Measurements from ENCODE around the gene POLQ. TPM values are rescaled to one million over a fixed set of nuclear protein-coding genes. Genes with fewer than 3 reads are reported as not detected.

Gene POLQ
- polyA plus RNA-seq (2012; ENCODE audit: insufficient read length, low read depth) = 0.65 TPM

DNA sequence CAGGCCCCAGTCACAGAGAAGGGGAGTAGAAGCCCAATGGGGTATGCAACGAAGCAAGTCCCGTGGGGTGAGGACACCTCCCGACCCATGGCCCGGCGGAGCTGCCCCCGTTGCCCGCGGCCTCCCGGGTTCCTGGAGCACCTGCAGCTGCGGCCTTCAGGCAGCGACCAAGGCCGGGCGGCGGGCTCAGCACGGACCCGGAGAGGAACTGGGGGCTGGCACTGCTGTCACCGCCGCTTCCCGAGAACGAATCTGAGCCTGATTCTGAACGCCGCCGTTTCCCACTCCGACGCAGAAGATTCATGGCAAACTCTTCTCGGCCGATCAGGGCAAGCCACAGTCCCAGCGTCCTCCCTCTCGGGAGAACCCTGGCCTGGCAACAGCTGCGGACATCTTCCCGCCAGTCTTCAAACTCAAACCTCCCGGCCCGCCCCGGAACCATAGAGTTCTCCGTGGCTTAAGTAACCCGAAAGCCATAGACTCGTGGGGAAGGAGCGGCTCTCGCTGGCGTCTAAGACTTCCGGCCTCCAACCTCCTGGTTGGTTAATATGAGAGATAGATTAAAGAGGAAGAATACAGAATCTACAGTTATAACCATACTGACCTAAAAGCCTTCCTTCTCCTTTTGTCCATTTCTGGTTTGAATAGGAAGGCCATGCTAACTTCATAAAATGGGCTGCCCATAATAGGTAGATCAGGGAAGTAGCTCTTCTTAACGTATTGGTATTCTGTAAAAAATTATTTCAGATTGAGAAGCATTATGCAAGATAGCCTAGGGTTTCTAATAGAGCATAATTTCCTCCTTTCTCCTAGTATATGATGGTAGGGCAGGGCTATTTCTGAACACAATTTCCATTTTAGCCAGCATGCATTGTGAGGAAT lies at the start of gene POLQ:
Gene POLQ, minus strand, starts transcription at position 415 of the 882 bp plus-strand sequence. Its CDS starts 111 bp downstream, at position 304.
- peak; percentile 76 for TF ChIP-seq POLR2AphosphoS5 (IDR thresholded peaks at IDR 0.05; ENCODE audit: low read depth, low read length)
- TF ChIP-seq TAF1 (IDR thresholded peaks at IDR 0.05; ENCODE audit: borderline replicate concordance, insufficient read depth, low read length) = peak; percentile 84
- TF ChIP-seq SIN3A (IDR thresholded peaks at IDR 0.05; ENCODE audit: borderline replicate concordance, insufficient read depth, low read length) = peak; percentile 90; the same call in 1 of the 2 replicates
- no peak for TF ChIP-seq FOXP2 (optimal IDR thresholded peaks at IDR 0.05; ENCODE audit: borderline replicate concordance, extremely low read depth, extremely low read length, insufficient read depth)
- TF ChIP-seq, protein P1, sequence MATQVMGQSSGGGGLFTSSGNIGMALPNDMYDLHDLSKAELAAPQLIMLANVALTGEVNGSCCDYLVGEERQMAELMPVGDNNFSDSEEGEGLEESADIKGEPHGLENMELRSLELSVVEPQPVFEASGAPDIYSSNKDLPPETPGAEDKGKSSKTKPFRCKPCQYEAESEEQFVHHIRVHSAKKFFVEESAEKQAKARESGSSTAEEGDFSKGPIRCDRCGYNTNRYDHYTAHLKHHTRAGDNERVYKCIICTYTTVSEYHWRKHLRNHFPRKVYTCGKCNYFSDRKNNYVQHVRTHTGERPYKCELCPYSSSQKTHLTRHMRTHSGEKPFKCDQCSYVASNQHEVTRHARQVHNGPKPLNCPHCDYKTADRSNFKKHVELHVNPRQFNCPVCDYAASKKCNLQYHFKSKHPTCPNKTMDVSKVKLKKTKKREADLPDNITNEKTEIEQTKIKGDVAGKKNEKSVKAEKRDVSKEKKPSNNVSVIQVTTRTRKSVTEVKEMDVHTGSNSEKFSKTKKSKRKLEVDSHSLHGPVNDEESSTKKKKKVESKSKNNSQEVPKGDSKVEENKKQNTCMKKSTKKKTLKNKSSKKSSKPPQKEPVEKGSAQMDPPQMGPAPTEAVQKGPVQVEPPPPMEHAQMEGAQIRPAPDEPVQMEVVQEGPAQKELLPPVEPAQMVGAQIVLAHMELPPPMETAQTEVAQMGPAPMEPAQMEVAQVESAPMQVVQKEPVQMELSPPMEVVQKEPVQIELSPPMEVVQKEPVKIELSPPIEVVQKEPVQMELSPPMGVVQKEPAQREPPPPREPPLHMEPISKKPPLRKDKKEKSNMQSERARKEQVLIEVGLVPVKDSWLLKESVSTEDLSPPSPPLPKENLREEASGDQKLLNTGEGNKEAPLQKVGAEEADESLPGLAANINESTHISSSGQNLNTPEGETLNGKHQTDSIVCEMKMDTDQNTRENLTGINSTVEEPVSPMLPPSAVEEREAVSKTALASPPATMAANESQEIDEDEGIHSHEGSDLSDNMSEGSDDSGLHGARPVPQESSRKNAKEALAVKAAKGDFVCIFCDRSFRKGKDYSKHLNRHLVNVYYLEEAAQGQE (IDR thresholded peaks at IDR 0.05; ENCODE audit: insufficient read depth in 1 of 2, low read depth in 2 of 2, low read length in 2 of 2) = no peak

DNA sequence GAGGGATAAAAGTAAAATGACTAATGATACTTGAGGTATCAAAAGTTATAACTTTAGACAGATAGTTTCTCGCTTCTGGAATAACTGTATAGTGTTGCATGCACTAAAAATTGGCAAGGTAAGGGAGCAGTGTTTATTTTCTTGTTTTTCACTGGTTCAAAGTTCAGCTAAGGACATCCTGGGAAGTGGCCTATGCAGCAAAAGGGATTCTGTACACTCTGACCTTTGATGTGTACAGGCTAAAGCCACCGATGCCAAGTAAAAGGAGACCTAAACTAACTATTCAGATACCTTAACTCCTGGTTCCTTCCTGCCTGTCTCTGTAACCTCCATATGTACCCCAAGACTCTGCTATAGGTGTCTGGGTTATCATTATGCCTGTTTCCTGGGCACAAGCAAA lies 49.1 kb upstream of the POLQ start:
- TF ChIP-seq SIN3A (IDR thresholded peaks at IDR 0.05; ENCODE audit: borderline replicate concordance, insufficient read depth, low read length) (no peak), TAF1 (IDR thresholded peaks at IDR 0.05; ENCODE audit: borderline replicate concordance, insufficient read depth, low read length) (no peak), POLR2AphosphoS5 (IDR thresholded peaks at IDR 0.05; ENCODE audit: low read depth, low read length) (no peak), FOXP2 (optimal IDR thresholded peaks at IDR 0.05; ENCODE audit: borderline replicate concordance, extremely low read depth, extremely low read length, insufficient read depth) (no peak)
- TF ChIP-seq, protein P1 (IDR thresholded peaks at IDR 0.05; ENCODE audit: insufficient read depth in 1 of 2, low read depth in 2 of 2, low read length in 2 of 2) = no peak

DNA sequence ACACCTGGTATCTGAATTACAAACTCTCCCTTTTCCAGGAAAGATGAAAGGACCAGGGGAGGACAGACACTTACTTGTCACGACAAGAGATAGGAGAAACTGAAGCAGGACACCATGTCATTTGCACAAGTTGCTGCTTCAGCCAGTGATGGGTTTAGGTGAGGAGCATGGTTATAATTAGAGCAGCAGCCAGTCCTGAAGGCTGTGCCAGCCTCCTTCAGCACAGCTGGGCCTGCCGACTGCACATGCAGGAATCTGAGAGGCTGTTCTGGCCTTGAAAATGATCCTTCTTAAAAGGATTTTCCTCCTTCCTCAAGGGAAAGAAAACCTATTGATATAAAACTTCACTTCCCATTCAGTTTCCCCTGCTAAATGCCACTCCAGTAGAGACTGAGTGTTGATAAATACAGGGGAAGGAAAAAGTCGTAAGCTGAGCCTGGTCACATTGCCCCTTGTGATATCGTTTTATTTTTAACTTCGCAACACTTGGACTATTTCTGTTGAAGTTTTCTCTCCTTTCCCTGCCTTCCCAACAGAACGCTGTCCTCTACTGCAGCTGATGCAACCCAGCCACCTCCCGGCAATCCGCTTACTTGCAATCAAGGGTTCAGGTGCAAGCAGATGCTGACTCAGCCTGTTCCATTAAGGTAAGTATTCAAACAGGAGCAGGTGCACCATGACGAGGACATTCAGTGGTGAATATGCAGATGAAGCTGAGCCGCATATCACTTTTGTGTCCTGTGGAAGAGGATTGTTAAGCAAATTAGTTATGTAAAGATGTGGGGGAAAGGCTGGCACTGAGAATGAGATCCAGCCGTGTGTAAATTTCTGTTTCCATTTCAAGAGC lies 47.3 kb upstream of the POLQ start, which contains the start of gene FBXO40:
Gene FBXO40, plus strand, starts transcription at position 524 of the 847 bp plus-strand sequence. CDS start 27,197 bp downstream, outside the sequence.
- TF ChIP-seq, protein P1 (IDR thresholded peaks at IDR 0.05; ENCODE audit: insufficient read depth in 1 of 2, low read depth in 2 of 2, low read length in 2 of 2) = no peak
- TF ChIP-seq POLR2AphosphoS5 (IDR thresholded peaks at IDR 0.05; ENCODE audit: low read depth, low read length) = no peak
- no peak for TF ChIP-seq SIN3A (IDR thresholded peaks at IDR 0.05; ENCODE audit: borderline replicate concordance, insufficient read depth, low read length)
- TF ChIP-seq FOXP2 (optimal IDR thresholded peaks at IDR 0.05; ENCODE audit: borderline replicate concordance, extremely low read depth, extremely low read length, insufficient read depth) = no peak
- no peak for TF ChIP-seq TAF1 (IDR thresholded peaks at IDR 0.05; ENCODE audit: borderline replicate concordance, insufficient read depth, low read length)

DNA sequence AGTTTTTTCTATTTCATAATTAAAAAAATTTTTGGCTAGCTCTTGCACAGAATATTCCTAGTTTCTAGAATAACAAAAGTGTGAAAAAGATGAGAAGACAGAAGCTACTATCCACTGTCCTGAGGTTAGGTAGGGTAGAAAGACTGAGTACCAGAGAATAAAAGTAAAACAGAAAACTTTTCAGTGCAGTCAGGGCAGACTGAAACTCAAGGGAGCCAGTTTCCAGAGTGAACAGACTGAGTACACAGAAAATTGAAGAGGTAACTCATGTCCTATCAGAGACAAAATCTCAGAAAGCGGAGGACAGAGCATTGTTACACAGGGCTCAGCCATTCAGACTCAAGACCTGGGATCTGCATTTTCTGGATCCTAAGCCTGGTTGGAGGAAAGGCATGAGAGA lies 38.6 kb upstream of the POLQ start:
- TF ChIP-seq, protein P1 (IDR thresholded peaks at IDR 0.05; ENCODE audit: insufficient read depth in 1 of 2, low read depth in 2 of 2, low read length in 2 of 2) = no peak
- no peak for TF ChIP-seq TAF1 (IDR thresholded peaks at IDR 0.05; ENCODE audit: borderline replicate concordance, insufficient read depth, low read length)
- no peak for TF ChIP-seq SIN3A (IDR thresholded peaks at IDR 0.05; ENCODE audit: borderline replicate concordance, insufficient read depth, low read length)
- TF ChIP-seq POLR2AphosphoS5 (IDR thresholded peaks at IDR 0.05; ENCODE audit: low read depth, low read length) = no peak
- TF ChIP-seq FOXP2 (optimal IDR thresholded peaks at IDR 0.05; ENCODE audit: borderline replicate concordance, extremely low read depth, extremely low read length, insufficient read depth) = no peak
